H1 (cell line): ENCODE data around the gene RNU6-7. TPM values are rescaled to one million over a fixed set of nuclear protein-coding genes. Genes with fewer than 3 reads are reported as not detected.

Source experiments
- CTCF ChIA-PET: fragments of 300-600 bp; sonication (Branson Sonifier 250); formaldehyde crosslinking; loops from one replicate; lab custom pipeline; 2021; ENCODE audit not compliant: partially characterized antibody; lab: Charles Lee
- POLR2A ChIA-PET: fragments of 300-600 bp; sonication (Branson Sonifier 250); formaldehyde crosslinking; loops from one replicate; lab custom pipeline; 2021; ENCODE audit warnings: inconsistent platforms; ENCODE audit not compliant: partially characterized antibody; lab: Charles Lee
- DNase-seq, 2 experiments: peaks; one replicate each; pipeline versions ENCODE4 v3.0.0 to v3.0.0-alpha.2; 2010 to 2022; ENCODE audit warnings: low spot score in 2 of 2, low read depth in 1 of 2, mixed read lengths in 1 of 2
- FAIRE-seq: peaks from 2 replicates; lab custom pipeline; 2011; peaks lifted over from hg19 to GRCh38; lab: Jason Lieb, UNC
- H2AFZ ChIP-seq: 2 replicates; pipeline ENCODE4 v1.8.1; 2012; ENCODE audit warnings: low read length, inconsistent platforms
- H2AK5ac ChIP-seq: 2 replicates; pipeline ENCODE4 v1.6.1; 2013; ENCODE audit warnings: low read depth, low read length
- H2BK120ac ChIP-seq: replicated peaks from 2 replicates; pipeline ENCODE3; 2013; ENCODE audit warnings: low read depth, low read length, inconsistent platforms
- H2BK12ac ChIP-seq: 2 replicates; pipeline ENCODE4 v1.6.1; 2013; ENCODE audit warnings: low read depth, low read length
- H2BK15ac ChIP-seq: 2 replicates; pipeline ENCODE4 v1.6.1; 2013; ENCODE audit warnings: low read length
- H2BK20ac ChIP-seq: 2 replicates; pipeline ENCODE4 v1.6.1; 2013; ENCODE audit warnings: low read length
- H2BK5ac ChIP-seq: 2 replicates; pipeline ENCODE4 v1.6.1; 2013; ENCODE audit warnings: low read depth, low read length
- H3K14ac ChIP-seq: 2 replicates; pipeline ENCODE4 v1.6.1; 2013; ENCODE audit warnings: inconsistent platforms; ENCODE audit not compliant: insufficient read length
- H3K18ac ChIP-seq: 2 replicates; pipeline ENCODE4 v1.6.1; 2013; ENCODE audit warnings: low read length; ENCODE audit errors: extremely low read depth
- H3K23ac ChIP-seq: 2 replicates; pipeline ENCODE4 v1.6.1; 2013; ENCODE audit warnings: inconsistent platforms; ENCODE audit not compliant: insufficient read length
- H3K23me2 ChIP-seq: 2 replicates; pipeline ENCODE4 v1.6.1; 2013; ENCODE audit warnings: low read depth, low read length
- H3K27ac ChIP-seq: 2 replicates; pipeline ENCODE4 v1.6.1; 2011; ENCODE audit warnings: low read depth, low read length, inconsistent platforms
- H3K27me3 ChIP-seq, 4 experiments: replicated peaks in 1 of 4; 1 replicate in 1 of 4; 2 replicates in 3 of 4; pipeline versions ENCODE4 v1.6.1 to v1.8.1; 2011 to 2013; ENCODE audit warnings: low read length in 3 of 4, mild to moderate bottlenecking in 3 of 4, inconsistent platforms in 2 of 4, mixed read lengths in 2 of 4, moderate library complexity in 1 of 4; ENCODE audit not compliant: control insufficient read depth in 3 of 4, insufficient read depth in 3 of 4; ENCODE audit errors: extremely low read depth in 1 of 4
- H3K36me3 ChIP-seq, 4 experiments: 2 replicates each; pipeline versions ENCODE4 v1.6.1 to v1.8.1; 2011 to 2013; ENCODE audit warnings: mild to moderate bottlenecking in 4 of 4, low read length in 3 of 4, moderate library complexity in 2 of 4, control low read depth in 1 of 4, inconsistent platforms in 1 of 4; ENCODE audit not compliant: insufficient read depth in 4 of 4, control insufficient read depth in 2 of 4
- H3K4ac ChIP-seq: replicated peaks from 2 replicates; pipeline ENCODE3; 2013; ENCODE audit warnings: low read length, low read depth, mixed read lengths, inconsistent platforms; ENCODE audit not compliant: insufficient read length
- H3K4me1 ChIP-seq, 4 experiments: replicated peaks in 1 of 4; 1 replicate in 1 of 4; 2 replicates in 3 of 4; pipeline versions ENCODE4 v1.6.1 to v1.8.1; 2011 to 2013; ENCODE audit warnings: low read length in 3 of 4, inconsistent platforms in 2 of 4, mixed read lengths in 1 of 4; ENCODE audit not compliant: insufficient read depth in 4 of 4, control insufficient read depth in 3 of 4
- H3K4me2 ChIP-seq, 2 experiments: 2 replicates each; pipeline versions ENCODE4 v1.6.1 to v1.8.1; 2011 to 2013; ENCODE audit warnings: low read depth in 2 of 2, low read length in 2 of 2, control low read depth in 1 of 2, inconsistent platforms in 1 of 2, mild to moderate bottlenecking in 1 of 2; ENCODE audit not compliant: insufficient read depth in 1 of 2
- H3K4me3 ChIP-seq, 4 experiments: fragments of 200-600, 300-600 bp in 1 of 4; sonication (generic), shearing (Covaris generic), sonication (Bioruptor Twin) in 1 of 4; 2 replicates each; pipeline versions ENCODE4 v1.5.1 to v1.8.1; 2011 to 2016; ENCODE audit warnings: low read length in 4 of 4, low read depth in 3 of 4, control low read depth in 2 of 4, inconsistent platforms in 2 of 4, mild to moderate bottlenecking in 2 of 4, mixed read lengths in 1 of 4, moderate library complexity in 1 of 4; ENCODE audit not compliant: insufficient read depth in 2 of 4; ENCODE audit errors: extremely low read depth in 1 of 4
- H3K56ac ChIP-seq: replicated peaks from 2 replicates; pipeline ENCODE3; 2013; ENCODE audit warnings: low read depth, mild to moderate bottlenecking, mixed read lengths, low read length, inconsistent platforms; ENCODE audit not compliant: insufficient read length
- H3K79me1 ChIP-seq: 2 replicates; pipeline ENCODE4 v1.6.1; 2013; ENCODE audit warnings: low read depth, low read length, control low read depth
- H3K79me2 ChIP-seq, 2 experiments: 2 replicates each; pipeline versions ENCODE4 v1.6.1 to v1.8.1; 2012 to 2013; ENCODE audit warnings: low read length in 2 of 2, mild to moderate bottlenecking in 2 of 2, inconsistent platforms in 1 of 2; ENCODE audit not compliant: insufficient read depth in 2 of 2, control insufficient read depth in 1 of 2
- H3K9ac ChIP-seq, 4 experiments: replicated peaks in 1 of 4; 1 replicate in 1 of 4; 2 replicates in 3 of 4; pipeline versions ENCODE4 v1.6.1 to v1.8.1; 2011 to 2013; ENCODE audit warnings: low read depth in 3 of 4, low read length in 3 of 4, control low read depth in 2 of 4, mild to moderate bottlenecking in 2 of 4, moderate library complexity in 2 of 4, inconsistent platforms in 1 of 4; ENCODE audit errors: extremely low read depth in 1 of 4
- H3K9me3 ChIP-seq, 2 experiments: 2 replicates each; pipeline versions ENCODE4 v1.6.1 to v1.8.1; 2012 to 2013; ENCODE audit warnings: mild to moderate bottlenecking in 2 of 2, moderate library complexity in 2 of 2, control low read depth in 1 of 2, inconsistent platforms in 1 of 2, low read depth in 1 of 2, low read length in 1 of 2, mixed read lengths in 1 of 2; ENCODE audit not compliant: insufficient read depth in 2 of 2
- H4K20me1 ChIP-seq, 2 experiments: replicated peaks in 1 of 2; 2 replicates each; pipeline versions ENCODE3 to v1.8.1; 2011 to 2013; ENCODE audit warnings: inconsistent platforms in 2 of 2, low read length in 2 of 2, mild to moderate bottlenecking in 1 of 2; ENCODE audit not compliant: insufficient read depth in 2 of 2, control insufficient read depth in 1 of 2
- H4K5ac ChIP-seq: 2 replicates; pipeline ENCODE4 v1.6.1; 2013; ENCODE audit warnings: low read length, low read depth, mixed read lengths, inconsistent platforms; ENCODE audit not compliant: insufficient read length
- H4K8ac ChIP-seq: 2 replicates; pipeline ENCODE4 v1.8.0; 2013; ENCODE audit warnings: mild to moderate bottlenecking, moderate library complexity, low read length, inconsistent platforms; ENCODE audit not compliant: insufficient read depth; ENCODE audit errors: extremely low read depth
- H4K91ac ChIP-seq: replicated peaks from 2 replicates; pipeline ENCODE3; 2013; ENCODE audit warnings: low read length, mixed read lengths, inconsistent platforms; ENCODE audit not compliant: insufficient read length
- ASH2L ChIP-seq: fragments of 200-600, 300-600 bp; sonication (generic); IDR thresholded peaks from one replicate; pipeline ENCODE4 v1.7.1; 2017; ENCODE audit warnings: low read length
- ATF3 ChIP-seq: IDR thresholded peaks from 2 replicates; pipeline ENCODE4 v1.6.1; 2011; ENCODE audit warnings: low read depth, mild to moderate bottlenecking, low read length; ENCODE audit not compliant: insufficient read depth
- BRCA1 ChIP-seq: IDR thresholded peaks from 2 replicates; pipeline ENCODE4 v1.6.1; 2012; ENCODE audit warnings: low read depth, low read length, improper control_type of control experiment
- E2F6 ChIP-seq: IDR thresholded peaks from 2 replicates; pipeline ENCODE4 v1.6.1; 2012; ENCODE audit warnings: inconsistent platforms
- GTF2F1 ChIP-seq: IDR thresholded peaks from 2 replicates; pipeline ENCODE4 v1.6.1; 2012; ENCODE audit warnings: low read depth, low read length, improper control_type of control experiment, borderline replicate concordance
- KDM1A ChIP-seq: fragments of 200-600, 300-600 bp; sonication (generic); IDR thresholded peaks from 2 replicates; pipeline ENCODE4 v1.7.1; 2016; ENCODE audit warnings: mild to moderate bottlenecking, low read length, borderline replicate concordance
- RBBP5 ChIP-seq: IDR thresholded peaks from 2 replicates; pipeline ENCODE4 v1.7.1; 2012; ENCODE audit warnings: low read depth, mild to moderate bottlenecking, inconsistent platforms, low read length, moderate library complexity, borderline replicate concordance
- RFX5 ChIP-seq: IDR thresholded peaks from 2 replicates; pipeline ENCODE4 v1.6.1; 2011; ENCODE audit warnings: low read depth, low read length, improper control_type of control experiment, borderline replicate concordance
- SAP30 ChIP-seq: fragments of 300-600 bp; sonication (generic); IDR thresholded peaks from 2 replicates; pipeline ENCODE4 v1.7.1; 2012; ENCODE audit warnings: low read length, moderate library complexity, mild to moderate bottlenecking, inconsistent platforms; ENCODE audit not compliant: insufficient read depth, insufficient replicate concordance
- SP1 ChIP-seq: IDR thresholded peaks from 2 replicates; pipeline ENCODE4 v1.6.1; 2011; ENCODE audit warnings: low read depth, low read length
- SP2 ChIP-seq: IDR thresholded peaks from 2 replicates; pipeline ENCODE4 v1.6.1; 2012; ENCODE audit warnings: mild to moderate bottlenecking, low read length, inconsistent platforms
- TAF1 ChIP-seq: IDR thresholded peaks from 2 replicates; pipeline ENCODE4 v1.6.1; 2011; ENCODE audit warnings: mild to moderate bottlenecking, low read depth, low read length
- TCF12 ChIP-seq: IDR thresholded peaks from 2 replicates; pipeline ENCODE4 v1.6.1; 2011; ENCODE audit warnings: low read depth, mild to moderate bottlenecking, low read length
- TEAD4 ChIP-seq: IDR thresholded peaks from 2 replicates; pipeline ENCODE4 v1.6.1; 2012; ENCODE audit warnings: low read depth, low read length, inconsistent platforms, mixed read lengths
- WGBS, 2 experiments: shearing (Covaris generic) in 1 of 2; methylation state at CpG; one replicate each; pipeline versions ENCODE4 v1.1.6 to v1.1.7; 2013 to 2015; ENCODE audit warnings: low lambda C conversion rate in 2 of 2, mixed read lengths in 2 of 2, inconsistent platforms in 1 of 2, low coverage in 1 of 2, missing lambda C conversion rate in 1 of 2; ENCODE audit not compliant: insufficient replicate concordance in 2 of 2, insufficient coverage in 1 of 2, insufficient read length in 1 of 2; ENCODE audit errors: extremely low coverage in 1 of 2, missing lambda C conversion rate in 1 of 2; 5-methylcytosine and 5-hydroxymethylcytosine counted together
- polyA plus RNA-seq, 7 experiments: library from polyadenylated mRNA; depleted of rRNA in 3 of 7; stranded (reverse) in 5 of 7; unstranded in 2 of 7; fragments of >200 nt in 5 of 7; fragments of 200-250 nt in 2 of 7; gene quantifications; 1 replicate in 5 of 7; 2 replicates in 1 of 7; 4 replicates in 1 of 7; pipeline versions ENCODE4 v1.2.1 to v1.2.3, GENCODE V29; 2011 to 2013; ENCODE audit warnings: missing spikeins in 2 of 7, mixed read lengths in 2 of 7
- total RNA-seq: library from RNA; stranded (reverse); fragmentation: NEBNext Ultra II Directional; extraction: Animal tissue kit (Norgen Biotek cat#: 25700); gene quantifications from 2 replicates; pipeline ENCODE4 v1.2.1, GENCODE V29; 2021

RNU6-7 gene
- total and polyA plus RNA-seq, 2 of the 8 experiments (the other 6 are each of a cell fraction or from before 2014, with no cell fraction given): not detected

DNA sequence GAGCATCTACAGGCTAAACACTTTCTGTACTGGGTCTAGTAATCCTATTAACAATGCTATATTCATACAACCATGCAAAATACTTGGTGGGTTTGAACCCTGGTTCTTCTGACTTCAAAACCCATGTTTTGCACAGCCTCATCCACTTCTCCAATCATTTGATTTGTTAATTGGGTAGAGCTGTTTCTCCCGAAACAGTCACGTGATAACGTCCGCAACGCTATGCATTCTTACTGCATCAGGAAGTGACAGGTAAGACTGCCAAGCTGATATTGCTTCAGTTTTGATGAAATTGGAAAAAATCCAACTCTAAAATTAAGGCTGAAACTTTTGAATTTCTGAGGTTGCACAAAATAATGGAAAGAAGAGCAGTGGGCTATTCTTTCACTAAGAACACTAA is 30.4 kb upstream of the RNU6-7 start:
- Histone ChIP-seq H4K5ac (no peak overlapping the region), H3K4ac (no peak overlapping the region), H3K27ac (no peak overlapping the region), H2BK15ac (no peak overlapping the region), H3K9ac (no peak overlapping the region), H4K8ac (no peak overlapping the region), H3K18ac (no peak overlapping the region), H2BK12ac (no peak overlapping the region), H3K4me3 (no peak overlapping the region), H3K56ac (no peak overlapping the region), H3K36me3 (no peaks in the 10 kb centered on the region), H2BK5ac (no peak overlapping the region), H3K4me2 (no peak overlapping the region), H3K27me3 (no peaks in the 10 kb centered on the region), H3K79me1 (no peaks in the 10 kb centered on the region), H3K4me1 (no peaks in the 10 kb centered on the region; a peak in 1 of 7 replicates), H2AFZ (no peak overlapping the region), H3K23ac (no peak overlapping the region), H2BK120ac (no peak overlapping the region), H2BK20ac (no peak overlapping the region), H2AK5ac (no peak overlapping the region), H4K20me1 (no peaks in the 10 kb centered on the region), H3K79me2 (no peaks in the 10 kb centered on the region), H3K9me3 (no peaks in the 10 kb centered on the region), H4K91ac (no peak overlapping the region), H3K14ac (no peak overlapping the region), H3K23me2 (no peaks in the 10 kb centered on the region)
- CTCF ChIA-PET: no interaction called here
- FAIRE-seq (no peak), DNase-seq (no peak)
- POLR2A ChIA-PET: no interaction called here
- 95% methylated on average over 5 of the region's 5 CpGs; no CpG with 5 or more reads in 1 of the 2 experiments for WGBS, 2 experiments
- no peak for TF ChIP-seq SAP30
- no peak for TF ChIP-seq TAF1
- TF ChIP-seq ATF3: no peak
- no peak for TF ChIP-seq E2F6
- no peak for TF ChIP-seq TCF12
- no peak for TF ChIP-seq GTF2F1
- TF ChIP-seq BRCA1: no peak
- TF ChIP-seq TEAD4: no peak
- no peak for TF ChIP-seq KDM1A
- TF ChIP-seq SP2: no peak
- TF ChIP-seq RFX5: no peak
- TF ChIP-seq RBBP5: no peak
- TF ChIP-seq SP1: no peak
- no peak for TF ChIP-seq ASH2L
